ENCODE data around the gene UBXN1. TPM values are rescaled to one million over a fixed set of nuclear protein-coding genes. Genes with fewer than 3 reads are reported as not detected.
A peak's percentile ranks its signal among the peaks of the same experiment; 100 is the strongest.

UBXN1 gene
- total RNA-seq, 1 donor from 2014 or later: 113 TPM

DNA sequence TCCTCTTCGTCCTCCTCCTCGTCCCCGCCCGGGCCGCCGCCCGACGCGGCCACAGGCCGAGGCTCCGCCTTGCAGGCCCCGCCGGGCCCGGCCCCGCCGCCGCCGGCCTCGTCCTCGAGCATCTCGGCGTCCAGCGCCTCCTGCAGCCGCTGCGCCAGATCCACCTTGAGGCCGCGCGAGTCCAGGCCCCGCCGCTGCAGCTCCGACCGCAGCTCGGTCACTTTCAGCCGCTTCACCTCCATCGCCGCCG is 48.0 kb upstream of the UBXN1 start:
- Mint-ChIP-seq H3K36me3 (ENCODE audit: low read depth) (peaks cover 23% of the 10 kb centered on the region), H3K27ac (ENCODE audit: unreplicated experiment) (no peak overlapping the region), H3K4me3 (peak overlapping the region; percentile 97), H3K27me3 (ENCODE audit: low read depth) (no peaks in the 10 kb centered on the region), H3K4me1 (peaks cover 48% of the 10 kb centered on the region), H3K9me3 (no peaks in the 10 kb centered on the region)
- TF ChIP-seq, protein P1, sequence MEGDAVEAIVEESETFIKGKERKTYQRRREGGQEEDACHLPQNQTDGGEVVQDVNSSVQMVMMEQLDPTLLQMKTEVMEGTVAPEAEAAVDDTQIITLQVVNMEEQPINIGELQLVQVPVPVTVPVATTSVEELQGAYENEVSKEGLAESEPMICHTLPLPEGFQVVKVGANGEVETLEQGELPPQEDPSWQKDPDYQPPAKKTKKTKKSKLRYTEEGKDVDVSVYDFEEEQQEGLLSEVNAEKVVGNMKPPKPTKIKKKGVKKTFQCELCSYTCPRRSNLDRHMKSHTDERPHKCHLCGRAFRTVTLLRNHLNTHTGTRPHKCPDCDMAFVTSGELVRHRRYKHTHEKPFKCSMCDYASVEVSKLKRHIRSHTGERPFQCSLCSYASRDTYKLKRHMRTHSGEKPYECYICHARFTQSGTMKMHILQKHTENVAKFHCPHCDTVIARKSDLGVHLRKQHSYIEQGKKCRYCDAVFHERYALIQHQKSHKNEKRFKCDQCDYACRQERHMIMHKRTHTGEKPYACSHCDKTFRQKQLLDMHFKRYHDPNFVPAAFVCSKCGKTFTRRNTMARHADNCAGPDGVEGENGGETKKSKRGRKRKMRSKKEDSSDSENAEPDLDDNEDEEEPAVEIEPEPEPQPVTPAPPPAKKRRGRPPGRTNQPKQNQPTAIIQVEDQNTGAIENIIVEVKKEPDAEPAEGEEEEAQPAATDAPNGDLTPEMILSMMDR (conservative IDR thresholded peaks at IDR 0.05): no peak
- DNase-seq (ENCODE audit: low read depth, low spot score): no peak

DNA sequence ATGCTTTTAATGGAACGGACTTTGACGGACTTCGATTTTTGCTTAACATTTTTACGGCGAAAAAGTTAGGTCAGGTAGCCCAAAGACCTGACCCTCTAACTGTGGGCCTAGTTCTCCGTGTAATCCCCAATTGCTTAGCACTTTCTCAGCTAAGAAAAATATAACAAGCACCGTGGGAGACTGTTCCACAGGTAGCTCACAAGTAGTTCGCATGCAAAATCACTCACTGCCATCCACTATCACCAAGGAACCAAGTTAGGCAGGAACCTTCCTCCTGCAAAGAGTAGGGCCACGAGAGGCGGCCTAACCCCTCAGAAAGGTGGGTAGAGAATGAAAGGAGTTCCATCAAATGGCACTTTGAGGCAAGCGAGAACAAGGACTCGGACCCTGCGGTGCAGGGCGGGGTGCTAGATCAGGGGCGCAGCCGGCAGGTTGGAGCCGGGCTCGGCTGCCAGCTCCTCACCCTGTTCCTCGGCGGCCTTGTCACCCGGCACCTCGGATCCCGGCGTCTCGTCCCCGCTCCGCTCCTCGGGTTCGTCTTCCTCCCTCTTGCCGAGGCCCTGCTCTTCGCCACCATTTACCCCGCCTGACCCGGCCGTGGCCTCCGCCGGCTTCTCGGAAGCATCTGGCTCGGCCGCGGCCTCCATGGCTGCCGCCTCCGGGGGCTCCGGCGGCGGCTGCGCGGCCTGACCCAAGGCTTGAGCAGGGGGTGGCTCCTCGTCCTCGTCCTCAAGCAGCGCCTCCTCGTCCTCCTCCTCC is 47.5 kb upstream of the UBXN1 start:
- DNase-seq (ENCODE audit: low read depth, low spot score): no peak
- Mint-ChIP-seq H3K27ac (ENCODE audit: unreplicated experiment) (peak overlapping the region; percentile 97), H3K4me1 (peaks cover 50% of the 10 kb centered on the region), H3K27me3 (ENCODE audit: low read depth) (no peaks in the 10 kb centered on the region), H3K4me3 (peak overlapping the region; percentile 95), H3K9me3 (no peaks in the 10 kb centered on the region), H3K36me3 (ENCODE audit: low read depth) (peaks cover 28% of the 10 kb centered on the region)
- TF ChIP-seq, protein P1 (conservative IDR thresholded peaks at IDR 0.05): no peak

DNA sequence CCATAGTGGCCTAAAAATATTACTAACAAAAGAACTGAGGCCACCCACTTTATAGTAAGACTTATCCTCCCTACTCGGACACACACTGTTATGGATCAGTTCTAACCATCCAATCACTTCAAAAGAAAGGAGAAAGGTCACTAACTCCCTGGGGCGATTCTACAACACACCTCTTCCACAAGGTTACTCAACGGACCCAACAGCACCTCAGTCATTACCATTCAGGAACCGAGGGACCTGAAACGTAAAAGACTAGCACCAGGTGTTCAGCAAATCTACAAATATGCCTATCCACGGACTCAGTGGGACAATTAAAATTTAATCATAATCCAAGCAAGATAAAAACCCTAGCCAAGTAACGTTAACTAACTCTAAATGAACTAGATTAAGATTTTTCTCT is 46.8 kb upstream of the UBXN1 start:
- Mint-ChIP-seq H3K9me3 (no peaks in the 10 kb centered on the region), H3K36me3 (ENCODE audit: low read depth) (peaks cover 33% of the 10 kb centered on the region)
- TF ChIP-seq, protein P1 (conservative IDR thresholded peaks at IDR 0.05): no peak

DNA sequence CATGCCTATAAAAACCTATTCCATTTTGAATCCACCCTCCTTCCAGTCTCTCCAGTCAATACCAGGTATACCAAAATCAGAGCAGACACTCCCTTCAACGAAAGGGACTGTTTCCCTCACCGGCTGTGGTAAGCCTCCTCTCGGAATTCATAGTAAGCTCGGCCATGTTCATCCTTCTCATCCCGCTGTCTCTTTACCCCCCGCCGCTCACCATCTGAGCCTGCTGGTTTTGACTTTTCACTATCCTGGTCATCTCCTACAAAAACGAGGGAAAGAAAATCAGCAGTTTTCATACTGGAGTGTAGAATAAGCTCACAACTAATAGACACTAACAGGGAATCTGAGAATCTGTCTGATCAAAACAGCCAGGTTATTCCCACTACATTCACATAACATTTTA is 45.3 kb upstream of the UBXN1 start:
- TF ChIP-seq, protein P1 (conservative IDR thresholded peaks at IDR 0.05): no peak
- Mint-ChIP-seq H3K4me1 (peaks cover 54% of the 10 kb centered on the region), H3K4me3 (peak overlapping the region; percentile 95), H3K27ac (ENCODE audit: unreplicated experiment) (peak overlapping the region; percentile 45), H3K9me3 (no peaks in the 10 kb centered on the region), H3K36me3 (ENCODE audit: low read depth) (peaks cover 43% of the 10 kb centered on the region), H3K27me3 (ENCODE audit: low read depth) (no peaks in the 10 kb centered on the region)
- DNase-seq (ENCODE audit: low read depth, low spot score): no peak

More for the DNA sequence above, 46.8 kb upstream of the UBXN1 start:
- Mint-ChIP-seq H3K4me1 (peaks cover 54% of the 10 kb centered on the region), H3K4me3 (peak overlapping the region; percentile 95), H3K27ac (ENCODE audit: unreplicated experiment) (peak overlapping the region; percentile 97), H3K27me3 (ENCODE audit: low read depth) (no peaks in the 10 kb centered on the region)
- DNase-seq (ENCODE audit: low read depth, low spot score): no peak

DNA sequence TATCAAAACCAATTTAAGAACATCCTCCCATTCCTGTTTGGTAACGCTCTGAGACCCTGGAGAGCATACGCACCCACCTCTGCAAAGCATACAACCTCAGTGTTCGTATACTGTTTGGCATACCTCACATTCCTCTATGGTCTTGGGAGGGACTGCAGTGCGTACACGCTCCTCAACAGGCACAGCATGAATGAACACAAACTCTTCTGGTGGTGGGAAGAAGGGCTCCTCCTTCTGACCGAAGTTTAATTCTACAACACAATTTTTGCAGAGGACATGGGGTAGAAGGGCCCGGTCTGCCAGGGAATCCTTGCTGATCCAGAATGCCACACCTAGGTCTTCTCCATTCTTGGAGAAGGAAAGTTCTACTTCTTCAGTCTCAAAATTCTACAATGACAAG is 43.1 kb upstream of the UBXN1 start:
- Mint-ChIP-seq H3K27me3 (ENCODE audit: low read depth) (no peaks in the 10 kb centered on the region), H3K36me3 (ENCODE audit: low read depth) (peaks cover 50% of the 10 kb centered on the region), H3K27ac (ENCODE audit: unreplicated experiment) (no peak overlapping the region), H3K4me1 (peaks cover 45% of the 10 kb centered on the region), H3K4me3 (peak overlapping the region; percentile 75), H3K9me3 (no peaks in the 10 kb centered on the region)
- DNase-seq (ENCODE audit: low read depth, low spot score): no peak
- TF ChIP-seq, protein P1 (conservative IDR thresholded peaks at IDR 0.05): no peak

Data from neural crest cell (in vitro differentiated cells).